Body of pancreas (tissue), 4 donors: ENCODE results near the gene MT1E.

Experiments used
- POLR2A ChIP-seq, 3 donors: fragments of 450-650 bp; IDR thresholded peaks; one replicate each; pipeline ENCODE4 v1.6.1; 2016; ENCODE audit warnings: antibody characterized with exemption in 3 of 3, mild to moderate bottlenecking in 2 of 3
- TF ChIP-seq, protein P1 (sequence below), 7 experiments: fragments of 450-650 bp in 4 of 7; fragments of 200-600 bp in 3 of 7; sonication (generic) in 3 of 7; IDR thresholded peaks; one replicate each; pipeline ENCODE4 v1.5.1; 2016 to 2019; ENCODE audit warnings: antibody characterized with exemption in 7 of 7

DNA sequence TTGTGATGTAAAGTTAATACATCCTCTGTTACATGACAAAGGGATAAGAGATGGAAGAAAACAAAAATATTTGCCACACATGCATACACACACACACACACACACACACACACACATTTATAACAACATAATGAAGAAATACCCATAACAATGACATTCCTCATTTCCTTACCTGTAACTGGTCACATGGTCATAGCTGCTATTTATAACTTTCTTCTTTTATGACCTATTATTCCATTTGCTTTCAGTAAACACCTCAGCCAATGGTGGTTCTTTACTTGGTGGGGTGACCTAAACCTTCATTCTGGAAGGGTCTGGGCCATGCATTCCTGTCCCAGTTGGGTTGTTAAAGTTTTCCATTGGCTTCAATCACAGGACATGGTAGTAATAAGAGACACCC is 11.9 kb upstream of the MT1E start:
- no peak for TF ChIP-seq POLR2A (IDR thresholded peaks at IDR 0.05)
- TF ChIP-seq, protein P1, sequence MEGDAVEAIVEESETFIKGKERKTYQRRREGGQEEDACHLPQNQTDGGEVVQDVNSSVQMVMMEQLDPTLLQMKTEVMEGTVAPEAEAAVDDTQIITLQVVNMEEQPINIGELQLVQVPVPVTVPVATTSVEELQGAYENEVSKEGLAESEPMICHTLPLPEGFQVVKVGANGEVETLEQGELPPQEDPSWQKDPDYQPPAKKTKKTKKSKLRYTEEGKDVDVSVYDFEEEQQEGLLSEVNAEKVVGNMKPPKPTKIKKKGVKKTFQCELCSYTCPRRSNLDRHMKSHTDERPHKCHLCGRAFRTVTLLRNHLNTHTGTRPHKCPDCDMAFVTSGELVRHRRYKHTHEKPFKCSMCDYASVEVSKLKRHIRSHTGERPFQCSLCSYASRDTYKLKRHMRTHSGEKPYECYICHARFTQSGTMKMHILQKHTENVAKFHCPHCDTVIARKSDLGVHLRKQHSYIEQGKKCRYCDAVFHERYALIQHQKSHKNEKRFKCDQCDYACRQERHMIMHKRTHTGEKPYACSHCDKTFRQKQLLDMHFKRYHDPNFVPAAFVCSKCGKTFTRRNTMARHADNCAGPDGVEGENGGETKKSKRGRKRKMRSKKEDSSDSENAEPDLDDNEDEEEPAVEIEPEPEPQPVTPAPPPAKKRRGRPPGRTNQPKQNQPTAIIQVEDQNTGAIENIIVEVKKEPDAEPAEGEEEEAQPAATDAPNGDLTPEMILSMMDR (IDR thresholded peaks at IDR 0.05), result no peak
